Tibial artery (tissue), 4 donors: ENCODE results near the gene ATF7IP2.
"Not testable (repeated sequence)": the region's sequence is repeated elsewhere in the genome, so short reads cannot be mapped to it uniquely, and the experiment has no call there.

ENCODE experiments used
- DNase-seq, 2 donors: peaks; one replicate each; pipeline ENCODE4 v3.0.0-alpha.2; 2019
- H3K27ac ChIP-seq, 2 donors: fragments of 200-600 bp; sonication (generic) in 1 of 2; 1 replicate in 1 of 2; 2 replicates in 1 of 2; pipeline ENCODE4 v1.5.1; 2018 to 2019; ENCODE audit warnings: mild to moderate bottlenecking in 1 of 2
- H3K27me3 ChIP-seq, 2 donors: fragments of 200-600 bp; sonication (generic) in 1 of 2; one replicate each; pipeline versions ENCODE4 v1.5.1 to v1.6.0; 2016 to 2019
- H3K36me3 ChIP-seq, 3 donors: fragments of 200-600 bp; sonication (generic) in 2 of 3; one replicate each; pipeline ENCODE4 v1.5.1; 2016 to 2019; ENCODE audit warnings: mild to moderate bottlenecking in 2 of 3
- H3K4me1 ChIP-seq, 4 donors: fragments of 200-600 bp; sonication (generic) in 2 of 4; 1 replicate in 3 of 4; 2 replicates in 1 of 4; pipeline ENCODE4 v1.5.1; 2016 to 2019
- H3K4me3 ChIP-seq, 2 donors: fragments of 200-600 bp; sonication (generic) in 1 of 2; 1 replicate in 1 of 2; 2 replicates in 1 of 2; pipeline ENCODE4 v1.5.1; 2018 to 2019; ENCODE audit warnings: mild to moderate bottlenecking in 2 of 2
- H3K9me3 ChIP-seq, 3 donors: fragments of 200-600 bp; sonication (generic) in 1 of 3; one replicate each; pipeline ENCODE4 v1.5.1; 2016 to 2019
- CTCF ChIP-seq, 2 experiments: fragments of 200-600 bp in 1 of 2; fragments of 450-650 bp in 1 of 2; IDR thresholded peaks; one replicate each; pipeline ENCODE4 v1.5.1; 2017 to 2019; ENCODE audit warnings: antibody characterized with exemption in 2 of 2, mild to moderate bottlenecking in 1 of 2, moderate library complexity in 1 of 2
- intact Hi-C: fragments of 100-400 bp; cut with DNase I; formaldehyde crosslinking; loops from one replicate; pipeline ENCODE4 v1.15.0; 2023; ENCODE audit warnings: low total_unique reads

Gene ATF7IP2

DNA sequence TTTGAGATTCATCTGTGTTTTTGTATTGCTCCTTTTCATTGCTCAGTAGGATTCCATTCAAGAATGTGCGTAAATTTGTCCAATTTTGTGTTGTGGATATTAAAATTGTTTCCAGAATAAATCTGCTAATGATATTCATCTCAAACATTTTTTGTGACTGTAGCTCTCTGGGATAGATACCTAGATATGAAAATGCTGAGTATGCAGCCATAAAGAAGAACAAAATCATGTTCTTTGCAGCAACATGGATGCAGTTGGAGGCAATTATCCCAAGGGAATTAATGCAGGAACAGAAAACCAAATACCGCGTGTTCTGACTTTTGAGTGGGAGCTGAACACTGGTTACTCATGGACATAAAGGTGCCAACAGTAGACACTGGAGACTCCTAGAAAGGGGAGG, 40.2 kb upstream of the ATF7IP2 start:
- Histone ChIP-seq H3K4me1 (no peaks in the 10 kb centered on the region), H3K4me3 (no peak overlapping the region), H3K27ac (no peak overlapping the region), H3K9me3 (peaks cover 0 to 23% (median 17%) of the 10 kb centered on the region in 3 donors), H3K36me3 (no peaks in the 10 kb centered on the region), H3K27me3 (no peaks in the 10 kb centered on the region)
- TF ChIP-seq CTCF (IDR thresholded peaks at IDR 0.05) = no peak
- DNase-seq = no peak
- intact Hi-C loops = no loop called here

DNA sequence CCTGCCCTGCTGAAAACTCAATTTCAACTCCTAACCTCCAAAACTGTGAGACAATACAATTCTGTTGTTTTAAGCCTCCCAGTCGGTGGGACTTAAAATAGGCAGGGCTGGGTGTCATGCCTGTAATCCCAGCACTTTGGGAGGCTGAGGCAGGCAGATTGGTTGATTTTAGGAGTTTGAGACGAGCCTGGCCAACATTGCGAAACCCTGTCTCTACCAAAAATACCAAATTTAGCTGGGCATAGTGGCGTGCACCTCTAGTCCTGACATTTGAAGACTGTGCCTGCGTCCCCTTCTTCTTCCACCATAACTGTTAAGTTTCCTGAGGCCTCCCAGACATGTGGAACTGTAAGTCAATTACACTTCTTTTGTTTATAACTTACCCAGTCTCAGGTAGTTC, 36.0 kb upstream of the ATF7IP2 start:
- intact Hi-C loops = no loop called here
- Histone ChIP-seq H3K4me1 (no peaks in the 10 kb centered on the region), H3K4me3 (no peak overlapping the region), H3K9me3 (peaks cover 0 to 9% (median 0%) of the 10 kb centered on the region in 3 donors), H3K27me3 (no peaks in the 10 kb centered on the region), H3K36me3 (no peaks in the 10 kb centered on the region), H3K27ac (no peak overlapping the region)
- DNase-seq = no peak
- no peak for TF ChIP-seq CTCF (IDR thresholded peaks at IDR 0.05)

- Histone ChIP-seq H3K27me3 (no peaks in the 10 kb centered on the region), H3K4me1 (no peaks in the 10 kb centered on the region), H3K36me3 (no peaks in the 10 kb centered on the region), H3K9me3 (no peaks in the 10 kb centered on the region), H3K4me3 (no peak overlapping the region), H3K27ac (no peak overlapping the region)
- DNase-seq = no peak
- intact Hi-C loops = no loop called here
- no peak for TF ChIP-seq CTCF (IDR thresholded peaks at IDR 0.05)
Observed at GRCh38 chr16:10352262-10352661, 33.6 kb upstream of the ATF7IP2 start.

- Histone ChIP-seq H3K4me1 (no peaks in the 10 kb centered on the region), H3K27me3 (no peaks in the 10 kb centered on the region), H3K27ac (no peak overlapping the region), H3K36me3 (no peaks in the 10 kb centered on the region), H3K4me3 (no peak overlapping the region), H3K9me3 (no peaks in the 10 kb centered on the region)
- intact Hi-C loops = no loop called here
- DNase-seq = no peak
- TF ChIP-seq CTCF (IDR thresholded peaks at IDR 0.05) = no peak
Observed at GRCh38 chr16:10355589-10355988, 30.3 kb upstream of the ATF7IP2 start.

DNA sequence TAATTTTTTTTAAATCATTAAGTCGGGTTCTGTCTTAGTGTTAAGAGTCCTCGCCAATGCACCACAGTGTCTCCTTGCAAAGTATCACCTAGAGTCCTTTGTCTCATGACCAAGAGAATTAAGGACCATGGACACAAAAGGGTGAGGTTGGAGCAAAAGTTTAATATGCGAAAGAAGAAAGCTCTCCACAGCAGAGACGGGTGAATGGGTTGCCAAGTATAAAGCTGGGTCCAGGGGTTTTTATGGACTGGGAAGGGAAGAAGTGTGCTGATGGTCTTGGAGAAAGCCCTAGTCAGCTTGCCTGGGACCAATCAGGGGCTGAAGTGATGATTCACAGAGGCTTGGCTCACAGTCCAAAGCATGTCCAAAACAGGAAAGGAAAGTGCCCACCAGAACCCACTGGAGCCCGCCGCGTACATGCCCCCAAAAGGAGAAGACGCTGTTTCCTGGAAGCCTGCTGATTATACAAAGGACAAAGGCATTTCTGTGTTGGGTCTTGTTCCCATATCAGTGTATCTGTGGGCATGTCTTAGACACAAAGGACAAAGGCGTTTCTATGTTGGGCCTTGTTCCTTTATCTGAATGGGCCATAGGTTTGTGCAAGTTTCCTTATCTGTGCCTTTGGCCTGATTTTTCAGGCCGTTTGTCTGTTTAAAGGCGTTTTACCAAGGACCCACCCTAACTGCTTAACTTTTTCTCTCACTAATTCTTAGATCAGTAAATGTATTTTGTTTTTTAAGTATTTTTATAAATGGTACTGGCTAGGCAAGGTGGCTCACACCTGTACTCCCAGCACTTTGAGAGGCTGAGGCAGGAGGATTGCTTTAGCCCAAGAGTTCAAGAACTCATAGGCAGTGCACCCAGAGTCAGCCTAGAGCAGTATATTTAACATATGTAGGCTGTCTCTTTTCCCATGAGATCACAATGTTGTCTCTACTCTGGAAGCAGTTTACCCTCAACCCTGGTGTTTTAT, 28.7 kb upstream of the ATF7IP2 start:
- intact Hi-C loops = no loop called here
- Histone ChIP-seq H3K36me3 (no peaks in the 10 kb centered on the region), H3K27ac (no peak overlapping the region), H3K27me3 (no peaks in the 10 kb centered on the region), H3K4me3 (no peak overlapping the region), H3K9me3 (no peaks in the 10 kb centered on the region), H3K4me1 (no peaks in the 10 kb centered on the region)
- TF ChIP-seq CTCF (IDR thresholded peaks at IDR 0.05) = no peak
- DNase-seq = no peak

DNA sequence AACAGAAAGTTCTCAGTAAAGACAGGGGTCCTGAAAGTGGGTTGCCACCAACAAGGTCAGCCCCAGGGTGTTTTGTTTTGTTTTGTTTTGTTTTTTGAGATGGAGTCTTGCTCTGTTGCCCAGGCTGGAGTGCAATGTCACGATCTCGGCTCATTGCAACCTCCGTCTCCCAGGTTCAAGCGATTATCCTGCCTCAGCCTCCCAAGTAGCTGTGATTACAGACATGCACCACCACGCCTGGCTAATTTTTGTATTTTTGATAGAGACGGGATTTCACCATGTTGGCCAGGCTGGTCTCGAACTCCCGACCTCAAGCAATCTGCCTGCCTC, 24.1 kb upstream of the ATF7IP2 start:
- H3K27me3 ChIP-seq, intact Hi-C loops, H3K9me3 ChIP-seq, H3K36me3 ChIP-seq, DNase-seq, H3K4me1 ChIP-seq, H3K4me3 ChIP-seq, H3K27ac ChIP-seq: not testable (repeated sequence)
